GM06990 (cell line): ENCODE data around the gene SPECC1L.

ENCODE experiments used
- DNase-seq: peaks from one replicate; pipeline ENCODE4 v3.0.0-alpha.2; 2011; ENCODE audit not compliant: insufficient read length; ENCODE audit errors: extremely low read depth
- H3K27me3 ChIP-seq: replicated peaks from 2 replicates; pipeline ENCODE4 v1.6.0; 2011; ENCODE audit warnings: low read length; ENCODE audit not compliant: control insufficient read depth, insufficient read depth
- H3K36me3 ChIP-seq: 2 replicates; pipeline ENCODE4 v1.5.1; 2011; ENCODE audit warnings: low read length; ENCODE audit not compliant: control insufficient read depth, insufficient read depth
- H3K4me3 ChIP-seq: replicated peaks from 2 replicates; pipeline ENCODE4 v1.5.1; 2011; ENCODE audit warnings: low read depth, mild to moderate bottlenecking, control low read depth, low read length
- TF ChIP-seq, protein P1 (sequence below): IDR thresholded peaks from 2 replicates; pipeline ENCODE4 v1.5.1; 2011; ENCODE audit warnings: low read length, control low read depth, mild to moderate bottlenecking, inconsistent platforms; ENCODE audit not compliant: insufficient read depth, poor library complexity, severe bottlenecking

The SPECC1L gene

DNA sequence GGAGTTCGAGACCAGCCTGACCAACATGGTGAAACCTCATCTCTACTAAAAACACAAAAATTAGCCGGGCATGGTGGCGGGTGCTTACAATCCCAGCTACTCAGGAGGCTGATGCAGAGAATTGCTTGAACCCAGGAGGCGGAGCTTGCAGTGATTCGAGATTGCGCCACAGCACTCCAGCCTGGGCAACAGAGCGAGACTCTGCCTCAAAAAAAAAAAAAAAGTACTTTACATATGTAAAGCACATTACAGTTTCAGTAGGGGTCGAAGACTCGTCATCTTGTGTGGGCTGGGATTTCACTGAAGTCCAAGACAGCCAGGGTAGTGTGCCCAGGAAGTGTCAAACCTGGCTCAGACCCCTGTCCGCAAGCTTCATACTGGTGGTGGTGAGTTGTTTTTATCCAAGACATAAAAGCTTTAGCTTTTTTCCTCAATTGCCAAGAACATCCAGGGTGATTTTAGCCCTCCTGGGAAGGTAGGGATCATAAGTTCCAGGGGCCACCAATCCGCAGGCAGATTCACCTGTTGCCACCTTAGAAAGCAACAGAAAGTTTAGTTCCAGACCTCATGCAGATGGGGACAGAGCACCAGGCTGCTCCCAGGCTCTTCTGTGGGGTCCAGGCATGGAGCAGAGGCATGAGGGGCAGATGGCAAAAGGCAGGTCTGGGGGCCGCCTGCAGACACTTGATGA lies 135.1 kb downstream of the SPECC1L start:
- Histone ChIP-seq H3K27me3 (no peaks in the 10 kb centered on the region), H3K4me3 (no peak overlapping the region), H3K36me3 (peaks cover 5% of the 10 kb centered on the region)
- TF ChIP-seq, protein P1, sequence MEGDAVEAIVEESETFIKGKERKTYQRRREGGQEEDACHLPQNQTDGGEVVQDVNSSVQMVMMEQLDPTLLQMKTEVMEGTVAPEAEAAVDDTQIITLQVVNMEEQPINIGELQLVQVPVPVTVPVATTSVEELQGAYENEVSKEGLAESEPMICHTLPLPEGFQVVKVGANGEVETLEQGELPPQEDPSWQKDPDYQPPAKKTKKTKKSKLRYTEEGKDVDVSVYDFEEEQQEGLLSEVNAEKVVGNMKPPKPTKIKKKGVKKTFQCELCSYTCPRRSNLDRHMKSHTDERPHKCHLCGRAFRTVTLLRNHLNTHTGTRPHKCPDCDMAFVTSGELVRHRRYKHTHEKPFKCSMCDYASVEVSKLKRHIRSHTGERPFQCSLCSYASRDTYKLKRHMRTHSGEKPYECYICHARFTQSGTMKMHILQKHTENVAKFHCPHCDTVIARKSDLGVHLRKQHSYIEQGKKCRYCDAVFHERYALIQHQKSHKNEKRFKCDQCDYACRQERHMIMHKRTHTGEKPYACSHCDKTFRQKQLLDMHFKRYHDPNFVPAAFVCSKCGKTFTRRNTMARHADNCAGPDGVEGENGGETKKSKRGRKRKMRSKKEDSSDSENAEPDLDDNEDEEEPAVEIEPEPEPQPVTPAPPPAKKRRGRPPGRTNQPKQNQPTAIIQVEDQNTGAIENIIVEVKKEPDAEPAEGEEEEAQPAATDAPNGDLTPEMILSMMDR: no peak
- no peak for DNase-seq

DNA sequence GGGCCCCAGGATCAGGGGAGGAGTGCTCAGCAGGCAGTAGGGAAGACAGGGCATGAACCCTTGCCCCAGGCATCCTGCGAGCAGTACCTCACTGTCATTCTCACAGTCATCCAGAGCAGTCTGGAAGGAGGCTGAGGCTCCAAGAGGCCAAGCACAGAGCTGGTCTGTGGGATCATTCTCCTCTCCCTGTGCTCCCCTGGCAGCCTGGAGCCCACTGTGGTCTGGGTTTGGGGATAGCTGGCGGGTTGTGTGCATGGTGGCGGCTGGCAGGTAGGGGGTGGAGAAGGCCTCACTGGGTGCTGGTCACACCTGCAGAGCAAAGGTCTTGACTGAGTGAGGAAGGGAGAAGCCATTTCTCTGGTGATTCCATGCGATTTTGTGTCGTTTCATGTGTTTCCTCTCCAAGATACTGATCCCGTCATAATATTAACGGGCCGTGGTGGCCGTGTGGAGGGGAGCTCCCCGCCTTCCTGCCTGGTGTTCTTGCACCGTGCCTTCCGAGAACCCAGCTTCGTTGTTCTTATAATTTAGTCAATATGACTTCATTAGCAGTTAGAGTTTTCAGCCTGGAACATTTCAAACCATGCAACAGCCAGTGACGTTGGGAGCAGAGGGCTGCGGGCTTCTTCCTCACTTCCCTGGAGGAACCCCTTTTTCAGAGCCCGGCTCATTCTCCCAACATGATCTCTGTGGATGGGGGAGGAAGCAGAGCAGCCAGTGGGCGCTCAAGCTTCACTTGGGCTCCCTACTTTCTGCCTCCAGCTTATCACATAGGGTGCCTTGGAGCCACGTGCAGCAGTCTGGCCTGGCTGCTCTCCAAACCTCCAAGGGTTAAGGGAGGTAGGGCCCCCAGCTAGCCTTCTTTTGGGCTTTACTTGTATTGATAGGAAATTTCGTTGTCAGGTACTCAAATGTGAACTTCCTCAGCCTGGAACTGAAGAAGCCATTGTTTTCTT lies 136.0 kb downstream of the SPECC1L start:
- H3K36me3 ChIP-seq: peaks cover 8% of the 10 kb centered on the region
- no peak overlapping the region for H3K4me3 ChIP-seq
- DNase-seq: no peak
- no peaks in the 10 kb centered on the region for H3K27me3 ChIP-seq
- TF ChIP-seq, protein P1: no peak

DNA sequence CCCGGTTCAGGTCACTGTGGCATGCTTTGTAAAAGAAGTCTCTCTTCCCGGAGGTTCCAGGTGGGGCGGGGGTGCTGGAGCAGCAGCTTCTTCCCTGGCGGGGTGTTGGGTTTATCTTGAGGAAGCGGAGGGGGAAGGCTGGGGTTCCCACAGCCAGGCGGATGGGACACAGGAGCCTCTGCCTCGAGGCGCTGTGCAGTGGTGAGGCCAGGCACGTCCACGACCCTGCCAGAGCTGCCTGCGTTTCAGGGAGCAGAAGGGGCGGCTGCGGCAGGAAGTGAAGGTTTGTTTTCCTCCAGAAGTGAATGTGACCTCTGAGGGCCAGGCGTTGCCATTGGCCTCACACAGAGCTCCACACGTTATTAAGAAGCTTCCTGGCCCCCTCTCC lies 136.6 kb downstream of the SPECC1L start:
- no peak for DNase-seq
- TF ChIP-seq, protein P1: no peak
- H3K4me3 ChIP-seq: no peak overlapping the region
- peaks cover 9% of the 10 kb centered on the region for H3K36me3 ChIP-seq
- H3K27me3 ChIP-seq: no peaks in the 10 kb centered on the region

DNA sequence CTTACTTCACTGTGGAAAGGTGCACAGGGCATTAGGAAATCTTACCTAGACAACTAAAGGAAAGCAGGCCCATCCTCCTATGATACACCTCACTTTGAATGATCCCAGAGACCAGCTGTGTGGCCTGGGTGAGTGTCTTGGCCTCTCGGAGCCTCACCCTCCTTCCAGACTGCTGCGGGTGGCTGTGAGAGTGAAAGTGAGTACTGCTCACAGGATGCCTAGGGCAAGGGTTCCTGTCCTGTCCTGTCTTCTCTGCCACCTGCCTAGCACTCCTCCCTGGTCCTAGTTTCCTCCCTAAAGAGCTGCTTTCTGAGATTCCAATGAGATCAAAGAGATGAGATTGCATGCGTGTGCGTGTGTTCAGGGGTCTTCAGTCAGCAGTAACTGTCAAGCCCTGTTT lies 137.3 kb downstream of the SPECC1L start:
- Histone ChIP-seq H3K36me3 (peaks cover 9% of the 10 kb centered on the region), H3K27me3 (no peaks in the 10 kb centered on the region), H3K4me3 (no peak overlapping the region)
- TF ChIP-seq, protein P1: no peak
- no peak for DNase-seq

DNA sequence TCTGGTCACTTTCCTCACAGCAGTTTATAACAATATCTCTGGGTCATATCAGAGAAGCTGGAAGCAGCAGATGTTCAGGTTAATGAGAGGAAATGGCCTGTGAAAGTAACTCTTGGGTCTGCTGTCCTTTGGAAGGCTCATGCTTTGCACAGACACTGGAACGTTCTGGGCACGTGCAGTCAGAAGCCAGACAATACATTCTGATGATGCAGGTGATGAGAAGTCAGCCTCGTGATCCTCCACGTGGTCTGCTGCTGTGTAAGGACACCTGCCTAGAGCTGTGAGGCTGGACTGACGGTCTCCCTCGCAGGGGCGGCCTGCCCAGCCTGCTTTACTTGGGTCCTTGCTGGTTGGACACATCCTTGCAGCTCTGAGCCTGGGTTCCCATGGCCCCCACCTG lies 138.0 kb downstream of the SPECC1L start:
- DNase-seq: no peak
- Histone ChIP-seq H3K4me3 (no peak overlapping the region), H3K36me3 (peaks cover 9% of the 10 kb centered on the region), H3K27me3 (no peaks in the 10 kb centered on the region)
- TF ChIP-seq, protein P1: no peak
